NCI-H1436 (cell line): ENCODE results near the gene GPR137.
A peak's percentile ranks its signal among the peaks of the same experiment; 100 is the strongest.

ENCODE experiments used
- DNase-seq: peaks from one replicate; lab custom pipeline; 2025; lab: John Stamatoyannopoulos, UW

The GPR137 gene

GRCh38 chr11:64264371-64264852 lies 21.2 kb upstream of the GPR137 start:
- no peak for DNase-seq

- DNase-seq = no peak
These were observed 20.2 kb upstream of the GPR137 start for GRCh38 chr11:64265176-64266160.

- DNase-seq = no peak
These were observed 19.3 kb upstream of the GPR137 start for GRCh38 chr11:64266339-64266738.

GRCh38 chr11:64267207-64267945 lies 18.3 kb upstream of the GPR137 start:
- no peak for DNase-seq

- DNase-seq = no peak
These were observed 17.4 kb upstream of the GPR137 start for GRCh38 chr11:64268025-64268892.

- no peak for DNase-seq
These were observed 16.6 kb upstream of the GPR137 start for GRCh38 chr11:64268893-64269539.

GRCh38 chr11:64269540-64270220 lies 16.0 kb upstream of the GPR137 start:
- DNase-seq = peak; percentile 99

- no peak for DNase-seq
These were observed 10.4 kb upstream of the GPR137 start for GRCh38 chr11:64275031-64275800.

- no peak for DNase-seq
These were observed 9.8 kb upstream of the GPR137 start for GRCh38 chr11:64275841-64276240.

GRCh38 chr11:64276653-64277431 lies 8.8 kb upstream of the GPR137 start:
- no peak for DNase-seq

- no peak for DNase-seq
These were observed 7.0 kb upstream of the GPR137 start for GRCh38 chr11:64278576-64279190.

- DNase-seq = no peak
These were observed 3.5 kb upstream of the GPR137 start for GRCh38 chr11:64281957-64282770.

GRCh38 chr11:64283092-64283491 lies 2.6 kb upstream of the GPR137 start:
- no peak for DNase-seq

- DNase-seq = peak; percentile 92
These were observed 1.3 kb upstream of the GPR137 start, which contains the start of gene BAD for GRCh38 chr11:64284048-64284961. TSS of gene BAD (minus strand) at chr11:64284665. CDS start at chr11:64284368, 297 bp downstream.

GRCh38 chr11:64285885-64286800 lies 495 bp downstream of the GPR137 start:
- DNase-seq = no peak

- DNase-seq = no peak
These were observed 1.1 kb downstream of the GPR137 start for GRCh38 chr11:64286801-64287159.
